Lower leg skin (tissue), 4 donors: ENCODE results near the gene EPO. TPM values are rescaled to one million over a fixed set of nuclear protein-coding genes. Genes with fewer than 3 reads are reported as not detected.
"Not testable (repeated sequence)": the region's sequence is repeated elsewhere in the genome, so short reads cannot be mapped to it uniquely, and the experiment has no call there.

Experiments
- DNase-seq, 2 donors: peaks; one replicate each; pipeline ENCODE4 v3.0.0-alpha.2; 2019; ENCODE audit warnings: low spot score in 2 of 2
- H3K4me3 ChIP-seq: fragments of 200-600 bp; sonication (generic); 2 replicates; pipeline ENCODE4 v1.5.1; 2017; ENCODE audit warnings: mild to moderate bottlenecking, low read depth; ENCODE audit not compliant: poor library complexity, severe bottlenecking
- CTCF ChIP-seq, 3 donors: fragments of 450-650 bp; IDR thresholded peaks; one replicate each; pipeline ENCODE4 v1.5.1; 2016; ENCODE audit warnings: antibody characterized with exemption in 3 of 3, mild to moderate bottlenecking in 3 of 3, moderate library complexity in 2 of 3
- POLR2A ChIP-seq, 2 donors: fragments of 450-650 bp; IDR thresholded peaks; one replicate each; pipeline ENCODE4 v1.6.1; 2016 to 2017; ENCODE audit warnings: antibody characterized with exemption in 2 of 2, mild to moderate bottlenecking in 1 of 2, moderate library complexity in 1 of 2
- WGBS, 2 donors: methylation state at CpG; one replicate each; pipeline ENCODE4 v1.1.5; 2018; 5-methylcytosine and 5-hydroxymethylcytosine counted together
- intact Hi-C: fragments of 100-400 bp; cut with DNase I; formaldehyde crosslinking; loops from one replicate; pipeline ENCODE4 v1.15.0; 2023; ENCODE audit warnings: low total_unique reads
- total RNA-seq, 4 donors: library from RNA; depleted of rRNA; stranded (reverse); fragments of >200 nt; gene quantifications; one replicate each; pipeline ENCODE4 v1.1.0, GENCODE V29; 2016

Gene EPO
- total RNA-seq, 4 donors from 2014 or later: 0.17 to 0.25 TPM; not detected in 2

- TF ChIP-seq POLR2A (IDR thresholded peaks at IDR 0.05) (no peak), CTCF (IDR thresholded peaks at IDR 0.05) (no peak)
- DNase-seq: no peak
- no peak overlapping the region for H3K4me3 ChIP-seq
- intact Hi-C loops: no loop called here
- 44 to 46% methylated on average over 8 of the region's 8 CpGs for WGBS, 2 donors
Observed at GRCh38 chr7:100719523-100720278, 567 bp upstream of the EPO start.

- intact Hi-C loops: no loop called here
- no peak for TF ChIP-seq CTCF (IDR thresholded peaks at IDR 0.05)
- TF ChIP-seq POLR2A (IDR thresholded peaks at IDR 0.05): no peak
- H3K4me3 ChIP-seq: no peak overlapping the region
- 8 to 10% methylated on average over 23 to 30 of the region's 56 CpGs for WGBS, 2 donors
- no peak for DNase-seq
Observed at GRCh38 chr7:100720671-100721504, 620 bp downstream of the EPO start.

- 71 to 78% methylated on average over 8 of the region's 8 CpGs for WGBS, 2 donors
- no peak for TF ChIP-seq POLR2A (IDR thresholded peaks at IDR 0.05)
- no peak for TF ChIP-seq CTCF (IDR thresholded peaks at IDR 0.05)
- H3K4me3 ChIP-seq: no peak overlapping the region
- intact Hi-C loops: no loop called here
- DNase-seq: no peak
Observed at GRCh38 chr7:100721505-100721812, 1.2 kb downstream of the EPO start.

DNA sequence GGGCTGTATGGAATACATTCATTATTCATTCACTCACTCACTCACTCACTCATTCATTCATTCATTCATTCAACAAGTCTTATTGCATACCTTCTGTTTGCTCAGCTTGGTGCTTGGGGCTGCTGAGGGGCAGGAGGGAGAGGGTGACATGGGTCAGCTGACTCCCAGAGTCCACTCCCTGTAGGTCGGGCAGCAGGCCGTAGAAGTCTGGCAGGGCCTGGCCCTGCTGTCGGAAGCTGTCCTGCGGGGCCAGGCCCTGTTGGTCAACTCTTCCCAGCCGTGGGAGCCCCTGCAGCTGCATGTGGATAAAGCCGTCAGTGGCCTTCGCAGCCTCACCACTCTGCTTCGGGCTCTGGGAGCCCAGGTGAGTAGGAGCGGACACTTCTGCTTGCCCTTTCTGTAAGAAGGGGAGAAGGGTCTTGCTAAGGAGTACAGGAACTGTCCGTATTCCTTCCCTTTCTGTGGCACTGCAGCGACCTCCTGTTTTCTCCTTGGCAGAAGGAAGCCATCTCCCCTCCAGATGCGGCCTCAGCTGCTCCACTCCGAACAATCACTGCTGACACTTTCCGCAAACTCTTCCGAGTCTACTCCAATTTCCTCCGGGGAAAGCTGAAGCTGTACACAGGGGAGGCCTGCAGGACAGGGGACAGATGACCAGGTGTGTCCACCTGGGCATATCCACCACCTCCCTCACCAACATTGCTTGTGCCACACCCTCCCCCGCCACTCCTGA is 2.4 kb downstream of the EPO start:
- no peak for DNase-seq
- 83 to 90% methylated on average over 17 of the region's 17 CpGs for WGBS, 2 donors
- H3K4me3 ChIP-seq: no peak overlapping the region
- intact Hi-C loops: no loop called here
- TF ChIP-seq POLR2A (IDR thresholded peaks at IDR 0.05): no peak
- no peak for TF ChIP-seq CTCF (IDR thresholded peaks at IDR 0.05)

DNA sequence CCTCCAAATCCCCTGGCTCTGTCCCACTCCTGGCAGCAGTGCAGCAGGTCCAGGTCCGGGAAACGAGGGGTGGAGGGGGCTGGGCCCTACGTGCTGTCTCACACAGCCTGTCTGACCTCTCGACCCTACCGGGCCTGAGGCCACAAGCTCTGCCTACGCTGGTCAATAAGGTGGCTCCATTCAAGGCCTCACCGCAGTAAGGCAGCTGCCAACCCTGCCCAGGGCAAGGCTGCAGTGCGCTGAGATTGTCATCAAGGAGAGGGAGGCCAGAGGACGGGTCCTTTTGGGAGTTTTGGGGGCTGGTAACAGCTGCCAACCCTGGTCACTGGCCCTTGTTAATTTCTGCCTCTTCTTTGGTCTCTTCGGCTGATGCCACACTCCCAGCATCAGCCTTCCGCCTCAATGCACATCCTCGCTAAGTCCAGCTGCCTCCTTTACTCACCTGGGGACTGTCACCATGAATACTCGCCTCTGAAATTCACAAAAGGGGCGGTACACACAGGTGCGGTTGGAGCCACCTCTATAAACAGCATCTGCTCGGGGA is 3.5 kb downstream of the EPO start:
- DNase-seq: no peak
- WGBS, 2 donors: 85 to 88% methylated on average over 15 to 16 of the region's 16 CpGs
- TF ChIP-seq POLR2A (IDR thresholded peaks at IDR 0.05) (no peak), CTCF (IDR thresholded peaks at IDR 0.05) (no peak)
- H3K4me3 ChIP-seq: no peak overlapping the region
- intact Hi-C loops: no loop called here

- H3K4me3 ChIP-seq, DNase-seq, intact Hi-C loops: not testable (repeated sequence)
- WGBS, 2 donors: 93 to 96% methylated on average over 2 of the region's 2 CpGs
Observed at GRCh38 chr7:100724364-100724763, 4.1 kb downstream of the EPO start.
